Measurements from ENCODE around the gene PROM1.

Gene PROM1

DNA sequence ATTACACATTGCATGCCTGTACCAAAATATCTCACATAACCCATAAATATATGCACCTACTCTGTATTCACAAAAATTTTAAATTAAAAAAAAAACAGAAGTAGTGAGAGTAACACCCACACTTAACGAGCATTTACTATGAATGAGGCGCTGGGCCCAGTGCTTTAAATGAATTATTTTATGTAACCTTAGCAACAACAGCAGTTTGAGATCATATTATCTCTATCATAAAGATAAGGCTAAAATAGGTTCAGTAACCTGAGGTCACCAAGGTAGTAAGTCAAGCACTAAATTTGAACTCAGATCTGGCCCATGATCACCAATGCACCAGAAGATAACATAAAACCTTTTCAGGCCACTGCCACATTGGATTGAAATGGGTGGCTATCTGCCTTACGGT, 5.3 kb upstream of the PROM1 start:
- Histone ChIP-seq H4K20me1 (ENCODE audit: insufficient read depth, low read length) (no peaks in the 10 kb centered on the region), H3K36me3 (ENCODE audit: insufficient read depth, low read length) (no peaks in the 10 kb centered on the region)
- no peak for TF ChIP-seq CTCF (IDR thresholded peaks at IDR 0.05; ENCODE audit: low read length)
- TF ChIP-seq EZH2 (IDR thresholded peaks at IDR 0.05; ENCODE audit: borderline replicate concordance, low read length) = no peak

DNA sequence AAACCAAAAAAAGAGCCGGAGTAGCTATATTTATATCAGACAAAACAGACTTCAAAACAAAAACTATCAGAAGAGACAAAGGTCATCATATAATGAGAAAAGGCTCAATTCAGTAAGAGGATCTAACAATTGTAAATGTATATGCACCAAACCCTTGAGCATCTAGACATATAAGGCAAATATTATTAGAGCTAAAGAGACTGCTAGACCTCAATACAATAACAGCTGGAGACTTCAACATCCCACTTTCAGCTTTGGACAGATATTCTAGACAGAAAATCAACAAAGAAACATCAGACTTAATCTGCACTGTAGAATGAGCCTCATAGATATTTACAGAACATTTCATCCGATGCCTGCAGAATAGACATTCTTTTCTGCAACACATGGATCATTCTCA, 4.8 kb upstream of the PROM1 start:
- H3K4me2 ChIP-seq (ENCODE audit: low read length) = no peak overlapping the region
- H3K4me3 ChIP-seq (ENCODE audit: low read depth, low read length, poor library complexity, severe bottlenecking) = no peak overlapping the region
- H3F3A ChIP-seq (ENCODE audit: insufficient read depth, low read length) = no peaks in the 10 kb centered on the region
- H3K27me3 ChIP-seq (ENCODE audit: insufficient read depth, low read length) = no peaks in the 10 kb centered on the region
- H3K79me2 ChIP-seq (ENCODE audit: insufficient read depth, low read length) = no peaks in the 10 kb centered on the region
- no peak overlapping the region for H3K9ac ChIP-seq (ENCODE audit: low read length)
- no peaks in the 10 kb centered on the region for H4K20me1 ChIP-seq (ENCODE audit: insufficient read depth, low read length)
- no peaks in the 10 kb centered on the region for H3K9me3 ChIP-seq (ENCODE audit: low read length)
- no peak overlapping the region for H2AFZ ChIP-seq (ENCODE audit: low read length)
- no peaks in the 10 kb centered on the region for H3K9me2 ChIP-seq (ENCODE audit: low read depth, low read length)
- no peak for TF ChIP-seq EZH2 (IDR thresholded peaks at IDR 0.05; ENCODE audit: borderline replicate concordance, low read length)
- TF ChIP-seq CTCF (IDR thresholded peaks at IDR 0.05; ENCODE audit: low read length) = no peak
- no peaks in the 10 kb centered on the region for H3K4me1 ChIP-seq (ENCODE audit: insufficient read depth, low read length, severe bottlenecking)
- no peak overlapping the region for H3K27ac ChIP-seq (ENCODE audit: low read depth, low read length, poor library complexity, severe bottlenecking)
- H3K36me3 ChIP-seq (ENCODE audit: insufficient read depth, low read length) = no peaks in the 10 kb centered on the region

More for the DNA sequence above, 5.3 kb upstream of the PROM1 start:
- no peak overlapping the region for H3K4me2 ChIP-seq (ENCODE audit: low read length)
- no peak overlapping the region for H2AFZ ChIP-seq (ENCODE audit: low read length)
- no peaks in the 10 kb centered on the region for H3K4me1 ChIP-seq (ENCODE audit: insufficient read depth, low read length, severe bottlenecking)
- H3K4me3 ChIP-seq (ENCODE audit: low read depth, low read length, poor library complexity, severe bottlenecking) = no peak overlapping the region
- no peaks in the 10 kb centered on the region for H3K9me3 ChIP-seq (ENCODE audit: low read length)
- H3K27me3 ChIP-seq (ENCODE audit: insufficient read depth, low read length) = no peaks in the 10 kb centered on the region
- no peaks in the 10 kb centered on the region for H3K79me2 ChIP-seq (ENCODE audit: insufficient read depth, low read length)
- no peaks in the 10 kb centered on the region for H3K9me2 ChIP-seq (ENCODE audit: low read depth, low read length)
- no peak overlapping the region for H3K9ac ChIP-seq (ENCODE audit: low read length)
- no peak overlapping the region for H3K27ac ChIP-seq (ENCODE audit: low read depth, low read length, poor library complexity, severe bottlenecking)
- H3F3A ChIP-seq (ENCODE audit: insufficient read depth, low read length) = no peaks in the 10 kb centered on the region

- Histone ChIP-seq H4K20me1 (ENCODE audit: insufficient read depth, low read length) (no peaks in the 10 kb centered on the region), H2AFZ (ENCODE audit: low read length) (no peak overlapping the region), H3K4me1 (ENCODE audit: insufficient read depth, low read length, severe bottlenecking) (no peaks in the 10 kb centered on the region), H3K4me3 (ENCODE audit: low read depth, low read length, poor library complexity, severe bottlenecking) (no peak overlapping the region), H3K27ac (ENCODE audit: low read depth, low read length, poor library complexity, severe bottlenecking) (no peak overlapping the region), H3K27me3 (ENCODE audit: insufficient read depth, low read length) (no peaks in the 10 kb centered on the region), H3K9me3 (ENCODE audit: low read length) (no peaks in the 10 kb centered on the region), H3K79me2 (ENCODE audit: insufficient read depth, low read length) (no peaks in the 10 kb centered on the region), H3K9me2 (ENCODE audit: low read depth, low read length) (no peaks in the 10 kb centered on the region), H3K36me3 (ENCODE audit: insufficient read depth, low read length) (no peaks in the 10 kb centered on the region), H3K9ac (ENCODE audit: low read length) (no peak overlapping the region), H3K4me2 (ENCODE audit: low read length) (no peak overlapping the region), H3F3A (ENCODE audit: insufficient read depth, low read length) (no peaks in the 10 kb centered on the region)
- no peak for TF ChIP-seq CTCF (IDR thresholded peaks at IDR 0.05; ENCODE audit: low read length)
- TF ChIP-seq EZH2 (IDR thresholded peaks at IDR 0.05; ENCODE audit: borderline replicate concordance, low read length) = no peak
Observed at GRCh38 chr4:16085822-16086221, 2.0 kb upstream of the PROM1 start.

All from OCI-LY1 (cell line).